Measurements from ENCODE around the gene HMCN2.

Gene HMCN2

GRCh38 chr9:130323051-130323745, 57.6 kb downstream of the HMCN2 start:
- no peak overlapping the region for H3K4me3 ChIP-seq (ENCODE audit: low read depth, low read length)
- no peaks in the 10 kb centered on the region for H3K36me3 ChIP-seq
- peaks cover 34% of the 10 kb centered on the region for H3K4me1 ChIP-seq
- TF ChIP-seq, protein P1, sequence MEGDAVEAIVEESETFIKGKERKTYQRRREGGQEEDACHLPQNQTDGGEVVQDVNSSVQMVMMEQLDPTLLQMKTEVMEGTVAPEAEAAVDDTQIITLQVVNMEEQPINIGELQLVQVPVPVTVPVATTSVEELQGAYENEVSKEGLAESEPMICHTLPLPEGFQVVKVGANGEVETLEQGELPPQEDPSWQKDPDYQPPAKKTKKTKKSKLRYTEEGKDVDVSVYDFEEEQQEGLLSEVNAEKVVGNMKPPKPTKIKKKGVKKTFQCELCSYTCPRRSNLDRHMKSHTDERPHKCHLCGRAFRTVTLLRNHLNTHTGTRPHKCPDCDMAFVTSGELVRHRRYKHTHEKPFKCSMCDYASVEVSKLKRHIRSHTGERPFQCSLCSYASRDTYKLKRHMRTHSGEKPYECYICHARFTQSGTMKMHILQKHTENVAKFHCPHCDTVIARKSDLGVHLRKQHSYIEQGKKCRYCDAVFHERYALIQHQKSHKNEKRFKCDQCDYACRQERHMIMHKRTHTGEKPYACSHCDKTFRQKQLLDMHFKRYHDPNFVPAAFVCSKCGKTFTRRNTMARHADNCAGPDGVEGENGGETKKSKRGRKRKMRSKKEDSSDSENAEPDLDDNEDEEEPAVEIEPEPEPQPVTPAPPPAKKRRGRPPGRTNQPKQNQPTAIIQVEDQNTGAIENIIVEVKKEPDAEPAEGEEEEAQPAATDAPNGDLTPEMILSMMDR (IDR thresholded peaks at IDR 0.05; ENCODE audit: low read depth, low read length): no peak
- no peaks in the 10 kb centered on the region for H3K27me3 ChIP-seq
- DNase-seq: no peak
- no peaks in the 10 kb centered on the region for H3K9me3 ChIP-seq

- DNase-seq: peak; percentile 56
- Histone ChIP-seq H3K4me3 (ENCODE audit: low read depth, low read length) (no peak overlapping the region), H3K9me3 (no peaks in the 10 kb centered on the region), H3K36me3 (no peaks in the 10 kb centered on the region), H3K27me3 (no peaks in the 10 kb centered on the region), H3K4me1 (peaks cover 34% of the 10 kb centered on the region)
- TF ChIP-seq, protein P1 (IDR thresholded peaks at IDR 0.05; ENCODE audit: low read depth, low read length): no peak
These were observed 60.4 kb downstream of the HMCN2 start for GRCh38 chr9:130325921-130326320.

GRCh38 chr9:130327070-130327780, 61.7 kb downstream of the HMCN2 start:
- TF ChIP-seq, protein P1 (IDR thresholded peaks at IDR 0.05; ENCODE audit: low read depth, low read length): peak; percentile 74
- Histone ChIP-seq H3K4me1 (peaks cover 30% of the 10 kb centered on the region), H3K9me3 (no peaks in the 10 kb centered on the region), H3K4me3 (ENCODE audit: low read depth, low read length) (peak overlapping the region; percentile 58), H3K36me3 (no peaks in the 10 kb centered on the region), H3K27me3 (no peaks in the 10 kb centered on the region)
- DNase-seq: peak; percentile 74

- TF ChIP-seq, protein P1 (IDR thresholded peaks at IDR 0.05; ENCODE audit: low read depth, low read length): 0 out of 2 replicates have a peak, but pooled peaks have one; percentile 4
- peak; percentile 93 for DNase-seq
- Histone ChIP-seq H3K4me1 (peaks cover 30% of the 10 kb centered on the region), H3K9me3 (no peaks in the 10 kb centered on the region), H3K27me3 (no peaks in the 10 kb centered on the region), H3K4me3 (ENCODE audit: low read depth, low read length) (peak overlapping the region; percentile 58), H3K36me3 (no peaks in the 10 kb centered on the region)
These were observed 62.3 kb downstream of the HMCN2 start for GRCh38 chr9:130327781-130328348.

DNA sequence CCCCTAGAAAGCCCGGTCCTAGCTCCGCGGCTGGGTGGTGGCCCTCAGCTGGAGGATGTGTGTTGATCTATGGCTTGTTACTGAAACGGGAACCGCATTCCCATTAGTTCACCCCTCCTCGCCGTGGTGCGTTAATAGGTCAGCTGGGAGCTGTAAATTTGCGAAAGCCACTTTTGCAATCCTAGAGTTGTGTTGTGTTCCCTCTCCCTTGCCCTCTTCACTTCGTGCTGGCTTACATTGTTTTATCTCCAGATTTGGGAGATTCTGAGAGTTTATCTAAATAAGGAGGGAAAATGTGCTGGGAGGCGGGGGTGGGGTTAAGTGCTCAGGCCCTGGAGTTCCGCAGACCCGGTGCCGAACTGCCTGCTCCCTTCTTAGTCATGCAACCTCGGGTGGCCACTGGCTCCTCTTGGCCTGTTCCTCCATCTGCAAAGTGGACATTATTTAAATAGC, 62.8 kb downstream of the HMCN2 start:
- DNase-seq: peak; percentile 45
- Histone ChIP-seq H3K36me3 (no peaks in the 10 kb centered on the region), H3K4me3 (ENCODE audit: low read depth, low read length) (peak overlapping the region; percentile 58), H3K4me1 (peaks cover 34% of the 10 kb centered on the region), H3K27me3 (no peaks in the 10 kb centered on the region), H3K9me3 (no peaks in the 10 kb centered on the region)
- TF ChIP-seq, protein P1 (IDR thresholded peaks at IDR 0.05; ENCODE audit: low read depth, low read length): no peak

Measured in BE2C (cell line).